ENCODE measurements around the gene ZMYND19.
A peak's percentile ranks its signal among the peaks of the same experiment; 100 is the strongest.
"Not testable (repeated sequence)": the region's sequence is repeated elsewhere in the genome, so short reads cannot be mapped to it uniquely, and the experiment has no call there.

The ZMYND19 gene
- 2.4 to 23.5 (median 7.4) reads per million in 17 experiments for total RNA-seq

- DNase-seq: peak; percentile 95 to 98 (median 97)
Measured at GRCh38 chr9:137590469-137591383, at the start of gene ZMYND19. ZMYND19 (minus strand) TSS chr9:137590512; CDS start chr9:137590263, 249 bp downstream.

GRCh38 chr9:137639303-137640051 lies 49.2 kb upstream of the ZMYND19 start:
- peak in 1 of 4 experiments; percentile 38 for DNase-seq

DNA sequence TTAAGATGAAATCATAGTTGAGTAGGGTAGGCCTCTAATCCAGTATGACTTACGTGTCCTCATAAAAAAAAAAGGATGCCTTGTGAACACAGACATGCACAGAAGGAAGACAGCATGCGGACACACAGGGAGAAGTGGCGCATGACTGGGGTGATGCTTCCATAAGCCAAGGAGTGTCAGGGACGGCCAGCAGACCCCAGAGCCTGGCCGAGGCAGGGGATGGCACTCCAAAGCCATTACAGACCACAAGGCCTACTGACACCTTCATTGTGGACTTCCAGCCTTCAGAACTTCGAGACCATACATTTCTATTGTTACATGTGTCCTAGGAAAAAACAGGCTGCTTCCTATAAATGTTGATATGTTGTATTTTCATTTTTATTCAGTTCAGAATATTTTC lies 48.4 kb upstream of the ZMYND19 start:
- no peak for DNase-seq

DNA sequence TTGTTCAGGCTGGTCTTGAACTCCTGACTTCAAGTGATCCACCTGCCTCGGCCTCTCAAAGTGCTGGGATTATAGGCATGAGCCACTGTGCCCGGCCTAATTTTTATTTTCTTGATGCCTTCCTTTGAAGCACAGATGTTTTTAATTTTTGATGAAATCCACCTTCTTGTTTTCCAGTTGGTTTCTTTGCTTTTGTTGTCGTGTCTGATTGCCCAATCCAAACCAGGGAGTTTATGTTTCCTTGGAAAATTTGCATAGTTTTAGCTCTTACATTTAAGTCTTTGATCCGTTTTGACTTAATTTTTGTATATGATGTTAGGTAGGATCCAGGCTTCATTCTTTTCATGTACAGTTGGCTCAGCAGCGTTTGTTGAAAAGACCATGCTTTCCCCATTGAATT lies 43.7 kb upstream of the ZMYND19 start:
- DNase-seq: no peak

DNA sequence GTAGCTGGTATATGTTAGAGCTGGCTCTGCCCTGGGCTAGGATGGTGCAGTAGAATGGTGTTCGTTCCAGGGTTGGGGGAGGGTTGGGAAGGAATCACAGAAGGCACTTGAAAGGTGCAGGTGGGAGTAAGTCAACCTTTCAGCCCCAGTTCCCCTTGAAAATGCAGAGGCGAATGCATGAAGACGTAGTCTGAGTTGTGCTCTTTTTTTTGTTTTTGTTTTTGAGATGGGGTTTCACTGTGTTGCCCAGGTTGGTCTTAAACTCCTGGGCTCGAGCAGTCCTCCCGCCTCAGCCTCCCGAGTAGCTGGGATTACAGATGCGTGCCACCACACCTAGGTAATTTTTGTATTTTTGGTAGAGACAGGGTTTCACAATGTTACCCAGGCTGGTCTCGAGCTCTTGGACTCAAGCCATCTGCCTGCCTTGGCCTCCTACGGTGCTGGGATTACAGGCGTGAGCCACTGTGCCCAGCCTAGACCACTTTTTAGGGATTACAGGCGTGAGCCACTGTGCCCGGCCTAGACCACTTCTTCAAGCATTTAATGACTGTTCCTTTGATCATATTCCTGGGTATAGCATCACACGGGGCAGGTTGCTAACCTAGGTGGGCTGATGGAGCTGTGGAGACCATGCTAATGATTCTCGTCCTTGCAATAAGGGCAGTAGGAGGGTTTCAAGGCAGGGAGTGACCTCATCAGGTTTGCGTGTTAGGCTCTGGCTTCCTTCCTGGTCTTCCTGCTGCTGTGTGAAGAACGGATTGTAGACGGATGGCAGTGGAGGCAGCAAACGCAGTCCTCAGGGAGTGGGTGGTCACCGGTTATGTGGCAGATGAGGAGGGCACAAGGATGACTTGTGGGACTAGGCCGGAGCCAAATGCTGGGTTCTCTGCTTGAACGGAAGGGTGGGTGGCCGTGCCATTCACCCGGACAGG lies 42.2 kb upstream of the ZMYND19 start:
- DNase-seq: peak; percentile 48 to 71 (median 52)

DNA sequence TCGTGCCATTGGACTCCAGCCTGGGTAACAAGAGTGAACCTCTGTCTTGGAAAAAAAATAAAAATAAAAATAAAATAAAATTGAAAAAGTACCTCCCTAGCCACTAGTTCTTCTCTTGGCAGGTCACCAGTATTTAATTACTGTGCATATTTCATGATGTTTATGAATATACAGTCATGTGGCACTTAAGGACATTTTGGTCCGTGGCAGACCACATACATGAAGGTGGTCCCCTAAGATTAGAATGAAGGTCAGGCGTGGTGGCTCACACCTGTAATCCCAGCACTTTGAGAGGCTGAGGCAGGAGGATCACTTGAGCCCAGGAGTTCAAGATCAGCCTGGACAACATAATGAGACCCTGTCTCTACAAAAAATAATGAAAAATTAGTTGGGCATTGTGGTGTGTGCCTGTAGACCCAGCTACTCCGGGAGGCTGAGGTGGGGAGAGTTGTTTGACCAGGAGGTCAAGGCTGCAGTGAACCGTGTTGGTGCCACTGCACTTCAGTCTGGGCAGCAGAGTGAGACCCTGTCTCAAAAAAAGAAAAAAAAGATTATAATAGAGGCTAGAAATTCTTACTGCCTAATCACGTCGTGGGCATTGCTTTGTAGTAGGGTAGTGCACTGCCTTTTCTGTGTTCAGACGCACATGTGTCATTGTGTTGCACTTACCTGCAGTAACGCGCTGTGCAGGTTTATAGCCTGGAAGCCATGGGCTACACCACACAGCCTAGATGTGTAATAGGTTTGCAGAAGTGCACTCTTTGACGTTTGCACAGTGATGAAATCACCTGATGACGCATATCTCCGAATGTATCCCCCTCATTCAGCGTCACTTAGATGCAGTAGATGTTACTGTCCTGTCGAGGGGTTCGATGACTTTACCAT lies 41.3 kb upstream of the ZMYND19 start:
- peak in 2 of 4 experiments; percentile 40 to 58 for DNase-seq

DNA sequence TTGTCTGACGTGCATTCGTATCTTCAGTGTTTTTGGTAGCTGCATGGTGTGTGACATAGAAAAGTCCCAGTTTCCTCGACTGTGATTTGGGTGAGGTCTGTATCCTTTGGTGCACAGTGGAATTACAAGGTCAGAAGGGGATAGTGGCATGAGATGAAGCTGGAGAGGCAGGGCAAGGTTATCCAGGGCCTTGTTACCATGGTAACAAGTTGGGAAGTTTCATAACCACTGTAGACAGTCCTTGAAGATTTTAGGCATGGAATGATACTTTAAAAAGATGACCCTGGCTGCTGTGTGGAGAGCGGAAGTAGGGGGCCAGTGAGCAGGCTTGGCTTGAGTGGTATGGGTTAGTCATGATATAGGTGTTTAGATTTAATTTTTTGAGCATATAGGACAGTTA lies 40.4 kb upstream of the ZMYND19 start:
- peak in 1 of 4 experiments; percentile 50 for DNase-seq

GRCh38 chr9:137630126-137630525 lies 39.8 kb upstream of the ZMYND19 start:
- no peak for DNase-seq

DNA sequence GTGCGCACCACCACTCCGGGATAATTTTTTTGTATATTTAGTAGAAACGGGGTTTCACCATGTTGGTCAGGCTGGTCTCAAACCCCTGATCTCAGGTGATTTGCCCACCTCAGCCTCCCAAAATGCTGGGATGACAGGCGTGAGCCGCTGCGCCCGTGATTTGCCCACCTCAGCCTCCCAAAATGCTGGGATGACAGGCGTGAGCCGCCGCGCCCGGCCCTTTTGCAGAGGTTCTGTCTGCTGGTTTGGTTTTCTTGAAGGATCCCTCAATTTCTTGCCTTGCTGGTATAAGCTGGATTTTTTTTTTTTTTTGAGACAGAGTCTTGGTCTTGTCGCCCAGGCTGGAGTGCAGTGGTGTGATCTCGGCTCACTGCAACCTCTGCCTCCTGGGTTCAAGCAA lies 37.1 kb upstream of the ZMYND19 start:
- not testable (repeated sequence) for DNase-seq

DNA sequence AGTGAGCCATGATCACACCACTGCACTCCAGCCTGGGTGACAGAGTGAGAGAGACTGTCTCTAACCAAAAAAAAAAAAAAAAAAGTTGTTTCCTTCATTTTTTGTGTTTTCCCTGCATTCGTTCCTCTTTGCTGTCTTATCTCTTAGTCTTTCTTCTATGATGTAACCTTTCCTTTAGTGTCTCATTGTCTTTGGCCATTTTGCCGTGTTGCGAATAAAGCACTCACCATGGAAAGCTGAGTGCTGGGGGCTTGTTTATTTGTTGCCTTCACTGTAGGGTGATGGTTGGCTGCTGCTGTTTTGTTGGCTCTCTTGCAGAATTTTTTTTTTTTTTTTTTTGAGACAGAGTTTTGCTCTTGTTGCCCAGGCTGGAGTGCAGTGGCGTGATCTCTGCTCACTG lies 36.2 kb upstream of the ZMYND19 start:
- no peak for DNase-seq

DNA sequence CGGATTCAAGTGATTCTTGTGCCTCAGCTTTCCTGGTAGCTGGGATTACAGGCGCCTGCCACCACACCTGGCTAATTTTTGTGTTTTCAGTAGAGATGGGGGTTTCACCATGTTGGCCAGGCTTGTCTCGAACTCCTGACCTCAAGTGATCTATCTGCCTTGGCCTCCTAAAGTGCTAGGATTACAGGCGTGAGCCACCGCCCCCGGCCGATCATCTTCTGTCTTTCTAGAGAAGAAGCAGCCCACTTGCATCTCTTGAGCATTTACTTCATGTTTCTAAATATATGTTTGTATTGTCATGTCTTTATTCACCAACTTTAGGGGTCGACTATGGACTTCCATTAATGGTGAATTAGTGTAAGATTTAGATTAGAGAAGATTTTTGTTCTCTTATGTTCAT lies 31.9 kb upstream of the ZMYND19 start:
- DNase-seq: peak in 1 of 4 experiments; percentile 53

DNA sequence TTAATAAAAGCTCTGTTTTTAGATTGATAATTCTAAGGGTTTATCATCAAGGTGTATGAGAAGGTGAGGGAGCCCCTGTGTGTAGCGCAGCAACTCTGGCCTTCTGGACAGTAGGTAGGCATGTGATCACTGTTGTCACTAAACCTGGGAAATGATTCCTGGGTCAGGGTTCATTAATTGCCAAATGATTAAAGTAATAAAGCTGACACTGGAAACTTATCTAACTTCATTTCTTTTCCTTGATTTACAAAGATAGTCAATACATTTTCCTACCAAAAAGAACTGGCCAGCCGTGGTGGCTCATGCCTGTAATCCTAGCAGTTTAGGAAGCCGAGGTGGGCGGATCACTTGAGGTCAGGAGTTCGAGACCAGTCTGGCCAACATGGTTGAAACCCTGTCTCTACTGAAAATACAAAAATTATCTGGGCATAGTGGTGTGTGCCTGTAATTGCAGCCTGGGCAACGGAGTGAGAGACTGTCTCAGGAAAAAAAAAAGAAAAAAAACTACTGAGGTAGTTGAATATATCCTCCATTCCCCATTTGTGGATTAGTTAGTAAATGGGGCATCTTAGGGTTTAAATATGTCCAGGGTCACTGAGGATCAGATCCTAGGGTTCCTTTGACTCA lies 30.9 kb upstream of the ZMYND19 start:
- DNase-seq: no peak

DNA sequence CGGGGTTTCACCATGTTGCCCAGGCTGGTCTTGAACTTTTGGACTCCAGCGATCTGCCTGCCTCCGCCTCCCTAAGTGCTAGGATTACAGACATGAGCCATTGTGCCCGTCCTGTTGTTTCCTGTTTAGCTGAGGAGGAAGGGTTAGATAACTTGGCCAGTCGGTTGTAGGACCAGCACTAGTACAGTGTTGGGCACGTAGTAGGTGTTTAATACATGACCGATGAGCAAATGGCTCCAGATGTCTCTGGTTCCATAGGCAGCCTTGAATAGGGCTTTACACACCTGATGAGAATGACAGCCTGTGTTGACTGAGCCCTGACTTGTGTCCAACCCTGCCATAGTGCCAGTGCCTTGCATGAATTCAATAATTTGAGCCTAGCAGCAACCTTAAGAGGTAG lies 30.3 kb upstream of the ZMYND19 start:
- DNase-seq: no peak

- no peak for DNase-seq
Measured at GRCh38 chr9:137620048-137620405, 29.7 kb upstream of the ZMYND19 start.

DNA sequence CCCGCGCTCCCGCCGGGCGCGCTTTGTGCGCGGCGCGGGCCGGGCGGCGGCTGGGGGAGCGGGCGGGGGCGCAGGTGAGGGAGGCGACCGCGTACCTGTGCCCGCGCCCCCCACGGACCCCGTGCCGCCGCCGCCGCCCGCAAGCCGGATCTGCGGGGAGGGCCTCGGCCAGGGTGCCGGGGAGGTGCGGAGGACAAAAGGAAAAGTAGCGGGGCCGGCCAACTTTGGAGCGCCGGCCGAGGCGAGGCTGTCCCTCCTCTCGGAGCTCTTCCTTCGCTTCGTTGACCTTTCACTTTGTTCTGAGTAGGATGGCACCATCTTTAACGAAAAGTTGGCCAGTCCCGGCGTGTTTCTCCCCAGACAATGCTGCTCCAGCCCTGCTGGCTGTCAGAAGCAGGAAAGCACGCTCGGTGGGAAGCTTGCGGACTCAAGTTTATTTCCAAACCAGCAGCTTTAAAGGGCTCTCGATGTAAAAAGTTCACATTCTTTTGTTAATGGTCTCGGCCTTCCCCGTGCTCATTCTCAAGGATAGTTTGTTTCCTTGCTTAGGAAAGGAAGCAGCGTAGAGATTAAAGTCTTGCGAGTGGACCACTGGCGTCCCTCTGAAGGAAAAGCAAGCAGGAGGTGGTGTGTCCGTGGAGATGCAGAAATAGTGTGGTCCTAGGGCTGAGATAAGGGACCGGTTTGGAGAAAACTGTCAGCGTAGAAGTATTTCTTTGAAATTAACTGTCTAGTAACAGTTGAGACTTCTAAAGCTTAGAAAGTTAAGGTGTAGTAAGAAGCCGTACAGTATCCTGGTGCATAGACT lies 29.1 kb upstream of the ZMYND19 start:
- peak; percentile 40 to 64 (median 56) for DNase-seq

DNA sequence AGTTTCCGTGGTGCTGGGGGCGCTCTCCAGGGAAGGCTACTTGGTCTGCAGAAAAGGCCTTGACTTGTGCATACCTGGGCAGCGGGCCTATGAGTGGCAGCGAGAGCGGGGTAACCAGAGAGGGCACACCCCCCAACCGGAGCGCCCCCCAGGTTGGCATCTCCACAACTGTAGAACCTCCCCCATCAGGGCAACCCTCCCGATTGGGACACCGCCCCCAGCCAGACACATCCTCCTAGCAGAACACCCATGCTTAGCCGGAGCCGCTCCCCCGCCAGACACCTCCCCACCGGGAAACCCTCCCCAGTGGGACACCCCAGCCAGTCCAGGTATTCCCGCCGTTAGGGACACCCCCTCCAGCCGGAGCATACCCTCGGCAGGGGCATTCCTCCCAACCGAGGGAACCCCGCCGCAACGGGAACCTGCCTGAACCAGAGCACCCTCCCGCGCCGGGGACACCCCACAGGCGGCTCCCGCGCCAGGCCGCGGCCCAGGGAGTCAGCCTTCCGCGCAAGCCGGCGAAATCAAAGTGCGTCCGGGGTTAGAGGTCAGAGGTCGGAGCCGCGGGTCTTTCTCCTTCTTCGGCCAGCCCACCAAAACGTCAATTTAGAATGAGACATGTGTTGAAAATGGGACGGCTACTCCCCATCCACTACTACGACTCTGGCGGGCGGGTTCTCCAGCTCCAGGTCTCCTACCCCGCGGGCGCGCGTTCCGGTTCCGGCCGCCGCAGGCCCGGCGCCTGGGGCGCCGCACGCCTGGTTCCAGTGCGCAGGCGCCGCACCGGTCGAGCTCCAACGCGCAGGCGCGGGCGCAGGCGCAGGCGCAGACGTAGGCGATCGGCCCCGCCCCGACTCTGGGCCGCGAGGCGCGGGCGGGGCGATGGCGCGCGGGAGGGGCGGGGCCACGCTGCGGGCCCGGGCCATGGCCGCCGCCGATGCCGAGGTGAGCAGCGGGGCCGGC lies 28.1 kb upstream of the ZMYND19 start, which contains the start of gene EHMT1:
EHMT1 (plus strand) TSS at position 901 of the 963 bp plus-strand sequence; CDS start at position 925, 24 bp downstream.
- DNase-seq: peak; percentile 95 to 99 (median 98)

DNA sequence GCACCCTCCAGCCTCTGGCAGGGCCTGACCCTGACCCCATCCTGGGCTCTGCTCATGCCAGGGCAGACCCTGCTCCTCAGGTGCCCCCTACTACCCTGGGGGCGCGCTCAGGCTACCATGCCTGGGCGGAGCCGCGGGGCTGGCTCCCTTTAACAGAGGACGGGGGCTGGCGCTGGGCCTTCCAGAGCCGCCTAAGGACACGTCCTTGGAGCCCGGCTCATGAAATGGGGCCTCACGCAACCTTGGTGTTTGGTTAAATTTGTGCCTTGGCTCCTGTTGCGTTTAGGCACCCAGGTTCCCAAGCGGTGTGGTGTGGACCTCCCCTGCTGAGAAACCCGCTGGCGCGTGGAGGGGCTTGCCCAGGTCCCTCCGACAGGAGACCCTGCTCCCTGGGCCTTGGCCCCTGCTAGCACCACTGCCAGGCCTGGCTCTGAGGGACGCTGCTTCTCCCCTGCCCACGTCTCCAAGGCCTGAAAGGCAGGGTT lies 25.1 kb upstream of the ZMYND19 start:
- no peak for DNase-seq

DNA sequence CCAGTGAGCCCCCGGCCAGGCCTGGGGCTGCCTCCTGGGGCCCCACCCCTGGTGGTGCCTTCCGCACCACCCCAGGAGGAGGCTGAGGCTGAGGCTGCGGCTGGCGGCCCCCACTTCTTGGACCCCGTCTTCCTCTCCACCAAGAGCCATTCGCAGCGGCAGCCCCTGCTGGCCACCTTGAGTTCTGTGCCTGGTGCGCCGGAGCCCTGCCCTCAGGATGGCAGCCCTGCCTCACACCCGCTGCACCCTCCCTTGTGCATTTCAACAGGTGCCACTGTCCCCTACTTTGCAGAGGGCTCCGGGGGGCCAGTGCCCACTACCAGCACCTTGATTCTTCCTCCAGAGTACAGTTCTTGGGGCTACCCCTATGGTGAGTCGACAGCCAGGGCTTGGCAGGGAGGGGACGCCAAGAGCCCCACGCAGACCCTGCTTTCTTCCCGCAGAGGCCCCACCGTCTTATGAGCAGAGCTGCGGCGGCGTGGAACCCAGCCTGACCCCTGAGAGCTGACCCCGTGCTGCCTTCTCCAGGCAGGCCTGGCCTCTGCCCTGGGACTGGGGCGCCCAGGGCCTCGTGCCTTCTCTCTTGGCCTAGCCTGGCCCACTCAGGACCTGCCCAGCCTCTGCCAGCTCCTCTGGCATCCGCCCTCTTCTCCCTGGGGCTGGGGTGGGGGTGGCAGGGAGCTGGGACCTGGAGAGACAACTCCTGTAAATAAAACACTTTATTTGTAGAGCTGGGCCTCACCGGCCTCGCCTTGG lies 24.5 kb upstream of the ZMYND19 start:
- DNase-seq: no peak
